Measurements from ENCODE around the gene AFF4. TPM values are rescaled to one million over a fixed set of nuclear protein-coding genes. Genes with fewer than 3 reads are reported as not detected.

AFF4 gene
- polyA plus RNA-seq, 1 donor from 2014 or later = 60.6 TPM

GRCh38 chr5:132979976-132980375, 16.5 kb upstream of the AFF4 start:
- H4K20me1 ChIP-seq (ENCODE audit: insufficient read depth) = no peaks in the 10 kb centered on the region
- H3K9me2 ChIP-seq (ENCODE audit: insufficient read depth, low read length) = no peaks in the 10 kb centered on the region
- no peaks in the 10 kb centered on the region for H3K9me3 ChIP-seq (ENCODE audit: low read length)
- H3K4me3 ChIP-seq (ENCODE audit: low read length) = no peak overlapping the region
- H2AFZ ChIP-seq (ENCODE audit: low read depth, low read length) = no peak overlapping the region
- no peaks in the 10 kb centered on the region for H3F3A ChIP-seq (ENCODE audit: insufficient read depth, low read length, poor library complexity, severe bottlenecking)
- H3K79me2 ChIP-seq (replicated peaks; ENCODE audit: insufficient read depth, low read length) = no peaks in the 10 kb centered on the region
- no peak overlapping the region for H3K4me2 ChIP-seq (ENCODE audit: low read length)
- no peaks in the 10 kb centered on the region for H3K36me3 ChIP-seq (ENCODE audit: insufficient read depth, low read length)
- H3K27ac ChIP-seq (ENCODE audit: low read length) = no peak overlapping the region
- H3K9ac ChIP-seq (ENCODE audit: low read length) = no peak overlapping the region
- TF ChIP-seq EZH2 (IDR thresholded peaks at IDR 0.05; ENCODE audit: borderline replicate concordance, insufficient read depth, low read length, poor library complexity, severe bottlenecking) (no peak), MXI1 (conservative IDR thresholded peaks at IDR 0.05; ENCODE audit: poor library complexity, severe bottlenecking) (no peak), RAD21 (conservative IDR thresholded peaks at IDR 0.05) (no peak), TAF1 (IDR thresholded peaks at IDR 0.05; ENCODE audit: low read depth) (no peak), CTCF (IDR thresholded peaks at IDR 0.05; ENCODE audit: poor library complexity, severe bottlenecking) (no peak), SMC3 (conservative IDR thresholded peaks at IDR 0.05; ENCODE audit: poor library complexity) (no peak), POLR2AphosphoS5 (IDR thresholded peaks at IDR 0.05) (no peak), EP300 (conservative IDR thresholded peaks at IDR 0.05; ENCODE audit: poor library complexity, severe bottlenecking) (no peak)
- TF ChIP-seq, protein P1, sequence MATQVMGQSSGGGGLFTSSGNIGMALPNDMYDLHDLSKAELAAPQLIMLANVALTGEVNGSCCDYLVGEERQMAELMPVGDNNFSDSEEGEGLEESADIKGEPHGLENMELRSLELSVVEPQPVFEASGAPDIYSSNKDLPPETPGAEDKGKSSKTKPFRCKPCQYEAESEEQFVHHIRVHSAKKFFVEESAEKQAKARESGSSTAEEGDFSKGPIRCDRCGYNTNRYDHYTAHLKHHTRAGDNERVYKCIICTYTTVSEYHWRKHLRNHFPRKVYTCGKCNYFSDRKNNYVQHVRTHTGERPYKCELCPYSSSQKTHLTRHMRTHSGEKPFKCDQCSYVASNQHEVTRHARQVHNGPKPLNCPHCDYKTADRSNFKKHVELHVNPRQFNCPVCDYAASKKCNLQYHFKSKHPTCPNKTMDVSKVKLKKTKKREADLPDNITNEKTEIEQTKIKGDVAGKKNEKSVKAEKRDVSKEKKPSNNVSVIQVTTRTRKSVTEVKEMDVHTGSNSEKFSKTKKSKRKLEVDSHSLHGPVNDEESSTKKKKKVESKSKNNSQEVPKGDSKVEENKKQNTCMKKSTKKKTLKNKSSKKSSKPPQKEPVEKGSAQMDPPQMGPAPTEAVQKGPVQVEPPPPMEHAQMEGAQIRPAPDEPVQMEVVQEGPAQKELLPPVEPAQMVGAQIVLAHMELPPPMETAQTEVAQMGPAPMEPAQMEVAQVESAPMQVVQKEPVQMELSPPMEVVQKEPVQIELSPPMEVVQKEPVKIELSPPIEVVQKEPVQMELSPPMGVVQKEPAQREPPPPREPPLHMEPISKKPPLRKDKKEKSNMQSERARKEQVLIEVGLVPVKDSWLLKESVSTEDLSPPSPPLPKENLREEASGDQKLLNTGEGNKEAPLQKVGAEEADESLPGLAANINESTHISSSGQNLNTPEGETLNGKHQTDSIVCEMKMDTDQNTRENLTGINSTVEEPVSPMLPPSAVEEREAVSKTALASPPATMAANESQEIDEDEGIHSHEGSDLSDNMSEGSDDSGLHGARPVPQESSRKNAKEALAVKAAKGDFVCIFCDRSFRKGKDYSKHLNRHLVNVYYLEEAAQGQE (IDR thresholded peaks at IDR 0.05; ENCODE audit: borderline replicate concordance) = no peak
- no peaks in the 10 kb centered on the region for H3K27me3 ChIP-seq (ENCODE audit: insufficient read depth, low read depth, low read length)

DNA sequence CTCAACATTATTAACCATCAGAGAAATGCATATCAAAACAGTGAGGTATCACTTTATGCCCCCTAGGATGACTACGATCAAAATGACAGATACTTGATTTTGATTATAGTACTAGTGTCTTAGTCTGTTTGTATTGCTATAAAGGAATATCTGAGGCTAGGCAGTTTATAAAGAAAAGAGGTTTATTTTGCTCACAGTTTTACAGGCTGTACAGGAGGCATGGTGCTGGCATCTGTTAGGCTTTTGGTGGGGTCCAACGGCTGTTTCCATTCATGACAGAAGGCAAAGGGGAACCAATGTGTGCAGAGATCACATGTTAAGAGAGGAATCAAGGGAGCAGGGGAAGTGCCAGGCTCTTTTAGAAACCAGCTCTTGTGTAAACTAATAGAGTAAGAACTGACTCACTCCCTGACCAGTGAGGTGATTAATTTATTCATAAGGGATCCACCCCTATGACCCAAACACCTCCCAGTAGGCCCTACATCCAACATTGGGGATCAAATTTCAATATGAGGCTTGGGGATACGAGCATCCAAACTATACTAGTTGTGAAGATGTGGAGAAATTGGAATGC, 16.0 kb upstream of the AFF4 start:
- no peaks in the 10 kb centered on the region for H4K20me1 ChIP-seq (ENCODE audit: insufficient read depth)
- H3K4me3 ChIP-seq (ENCODE audit: low read length) = no peak overlapping the region
- H3K9me2 ChIP-seq (ENCODE audit: insufficient read depth, low read length) = no peaks in the 10 kb centered on the region
- no peaks in the 10 kb centered on the region for H3K36me3 ChIP-seq (ENCODE audit: insufficient read depth, low read length)
- H3K4me2 ChIP-seq (ENCODE audit: low read length) = no peak overlapping the region
- no peaks in the 10 kb centered on the region for H3F3A ChIP-seq (ENCODE audit: insufficient read depth, low read length, poor library complexity, severe bottlenecking)
- no peak overlapping the region for H3K27ac ChIP-seq (ENCODE audit: low read length)
- no peak for TF ChIP-seq RAD21 (conservative IDR thresholded peaks at IDR 0.05)
- no peak for TF ChIP-seq MXI1 (conservative IDR thresholded peaks at IDR 0.05; ENCODE audit: poor library complexity, severe bottlenecking)
- no peak for TF ChIP-seq POLR2AphosphoS5 (IDR thresholded peaks at IDR 0.05)
- TF ChIP-seq, protein P1 (IDR thresholded peaks at IDR 0.05; ENCODE audit: borderline replicate concordance) = no peak
- TF ChIP-seq EZH2 (IDR thresholded peaks at IDR 0.05; ENCODE audit: borderline replicate concordance, insufficient read depth, low read length, poor library complexity, severe bottlenecking) = no peak
- TF ChIP-seq SMC3 (conservative IDR thresholded peaks at IDR 0.05; ENCODE audit: poor library complexity) = no peak
- TF ChIP-seq TAF1 (IDR thresholded peaks at IDR 0.05; ENCODE audit: low read depth) = no peak
- no peak for TF ChIP-seq EP300 (conservative IDR thresholded peaks at IDR 0.05; ENCODE audit: poor library complexity, severe bottlenecking)
- TF ChIP-seq CTCF (IDR thresholded peaks at IDR 0.05; ENCODE audit: poor library complexity, severe bottlenecking) = no peak
- no peaks in the 10 kb centered on the region for H3K79me2 ChIP-seq (replicated peaks; ENCODE audit: insufficient read depth, low read length)
- no peak overlapping the region for H2AFZ ChIP-seq (ENCODE audit: low read depth, low read length)
- no peak overlapping the region for H3K9ac ChIP-seq (ENCODE audit: low read length)
- no peaks in the 10 kb centered on the region for H3K9me3 ChIP-seq (ENCODE audit: low read length)
- H3K27me3 ChIP-seq (ENCODE audit: insufficient read depth, low read depth, low read length) = no peaks in the 10 kb centered on the region

Measured in neural cell (in vitro differentiated cells).